ENCODE measurements around the gene KRT8.
"Not testable (repeated sequence)": the region's sequence is repeated elsewhere in the genome, so short reads cannot be mapped to it uniquely, and the experiment has no call there.

KRT8 gene

GRCh38 chr12:52877242-52877641, 27.6 kb downstream of the KRT8 start:
- in situ Hi-C loops (cut with MboI; ENCODE audit: low sequenced_read_pairs) = loop anchor here (5.0 to 25.0 kb wide), 2 partner anchors 495 to 740 kb away; no protein-coding TSS in a partner anchor

DNA sequence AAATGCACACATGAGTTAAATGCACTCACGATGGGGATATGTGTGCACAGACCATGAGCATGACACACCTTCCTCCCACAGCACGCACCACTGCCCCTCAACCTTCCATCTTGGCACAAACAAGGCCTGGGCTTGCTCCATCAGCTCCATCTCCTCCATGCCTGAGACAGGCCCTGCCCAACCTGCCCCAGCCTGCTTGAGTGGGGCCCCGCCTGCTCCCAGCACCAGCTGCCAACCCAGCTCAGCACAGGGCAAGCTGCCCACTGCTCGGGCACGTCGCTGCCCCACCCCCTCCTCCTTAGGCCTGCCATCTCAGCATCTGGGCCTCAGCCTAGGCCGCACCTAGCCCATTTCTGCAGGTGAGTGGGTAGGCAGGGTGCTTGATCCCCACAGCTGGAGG, 28.5 kb downstream of the KRT8 start:
- in situ Hi-C loops (cut with MboI; ENCODE audit: low sequenced_read_pairs) = loop anchor here (5.0 to 25.0 kb wide), 2 partner anchors 494 to 739 kb away; no protein-coding TSS in a partner anchor

GRCh38 chr12:52874573-52875435, 30.1 kb downstream of the KRT8 start:
- in situ Hi-C loops (cut with MboI; ENCODE audit: low sequenced_read_pairs) = loop anchor here (5.0 to 25.0 kb wide), 2 partner anchors 493 to 738 kb away; no protein-coding TSS in a partner anchor

GRCh38 chr12:52873832-52874572, 30.9 kb downstream of the KRT8 start:
- in situ Hi-C loops (cut with MboI; ENCODE audit: low sequenced_read_pairs) = no loop called here

DNA sequence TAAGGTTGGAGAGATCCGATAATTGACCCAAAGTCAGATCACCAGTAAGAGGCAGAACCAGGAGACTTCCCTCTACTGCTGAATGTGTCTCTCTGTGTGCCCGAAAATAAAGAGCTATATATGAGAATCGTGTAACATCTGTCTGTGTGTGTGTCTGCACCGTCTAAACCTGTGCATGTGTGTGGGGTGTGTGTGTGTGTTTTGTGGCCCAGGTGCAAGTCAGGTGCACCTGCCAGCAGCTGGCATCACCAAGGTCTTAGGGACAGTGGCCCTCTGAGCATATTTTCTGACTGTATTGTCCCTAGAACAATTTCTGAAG, 31.4 kb downstream of the KRT8 start:
- in situ Hi-C loops (cut with MboI; ENCODE audit: low sequenced_read_pairs) = no loop called here

DNA sequence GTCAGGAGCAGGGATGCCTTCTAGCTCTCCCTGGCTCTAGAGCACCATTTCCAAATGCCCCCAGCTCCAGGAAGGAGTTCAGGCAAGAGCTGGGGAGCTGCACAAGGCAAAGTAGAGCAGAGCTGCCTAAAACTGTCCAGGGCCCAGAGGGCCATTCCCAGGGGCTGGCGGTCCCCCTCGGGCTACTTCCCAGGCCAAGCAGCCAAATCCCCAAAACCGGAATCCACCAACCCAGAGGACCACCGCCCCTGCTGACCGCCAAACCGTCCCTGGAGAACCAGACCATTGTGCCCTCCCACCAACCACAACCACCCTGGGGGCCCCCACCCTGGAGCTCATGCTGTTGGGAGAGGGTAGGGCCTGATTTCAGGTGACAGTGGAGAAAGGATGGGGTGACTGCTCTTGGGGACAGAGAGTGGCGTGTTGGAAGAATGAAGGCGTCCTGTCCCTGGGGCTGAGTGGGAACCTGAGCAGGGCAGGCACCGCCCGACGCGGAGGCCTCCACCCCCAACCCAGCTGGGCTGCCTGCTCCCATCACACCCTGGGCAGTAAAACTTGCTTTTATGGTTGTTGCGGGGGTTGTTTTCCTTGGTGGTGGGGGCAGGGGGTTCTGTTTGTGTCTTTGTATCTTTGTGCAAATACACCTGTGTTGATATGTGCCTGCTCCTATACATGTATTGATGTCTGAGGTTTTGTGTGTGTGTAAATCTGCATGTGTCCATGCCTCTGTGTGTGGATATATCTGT, 32.1 kb downstream of the KRT8 start:
- in situ Hi-C loops (cut with MboI; ENCODE audit: low sequenced_read_pairs) = no loop called here

GRCh38 chr12:52871291-52872039, 33.4 kb downstream of the KRT8 start:
- in situ Hi-C loops (cut with MboI; ENCODE audit: low sequenced_read_pairs) = no loop called here

GRCh38 chr12:52870361-52871290, 34.2 kb downstream of the KRT8 start:
- in situ Hi-C loops (cut with MboI; ENCODE audit: low sequenced_read_pairs) = no loop called here

- in situ Hi-C loops (cut with MboI; ENCODE audit: low sequenced_read_pairs) = loop anchor here (5.0 to 10.0 kb wide), 2 partner anchors 73 to 285 kb away; partner anchors contain the start of gene KRT3
Measured at GRCh38 chr12:52867642-52868041, 37.2 kb downstream of the KRT8 start.

DNA sequence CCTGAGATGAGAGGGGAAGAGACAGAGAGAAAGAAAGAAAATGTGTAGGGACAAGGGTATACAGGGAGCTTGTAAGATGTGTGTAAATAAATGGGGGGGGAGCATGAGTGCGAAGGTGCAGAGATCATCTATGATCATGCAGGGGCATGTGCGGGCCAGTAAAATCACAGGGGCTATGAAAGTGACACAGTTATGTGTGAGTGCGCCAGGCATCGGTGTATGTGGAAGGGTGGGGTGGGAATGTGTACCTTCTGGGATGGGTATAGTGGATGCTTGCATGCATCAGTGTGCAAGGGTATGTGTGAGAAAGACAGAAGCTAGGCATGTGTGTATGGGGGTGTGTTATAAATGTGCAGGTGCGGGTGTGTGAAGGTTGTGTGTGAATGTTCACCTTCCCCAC, 37.7 kb downstream of the KRT8 start:
- in situ Hi-C loops (cut with MboI; ENCODE audit: low sequenced_read_pairs) = loop anchor here (5.0 to 10.0 kb wide), 2 partner anchors 72 to 285 kb away; partner anchors contain the start of gene KRT3

DNA sequence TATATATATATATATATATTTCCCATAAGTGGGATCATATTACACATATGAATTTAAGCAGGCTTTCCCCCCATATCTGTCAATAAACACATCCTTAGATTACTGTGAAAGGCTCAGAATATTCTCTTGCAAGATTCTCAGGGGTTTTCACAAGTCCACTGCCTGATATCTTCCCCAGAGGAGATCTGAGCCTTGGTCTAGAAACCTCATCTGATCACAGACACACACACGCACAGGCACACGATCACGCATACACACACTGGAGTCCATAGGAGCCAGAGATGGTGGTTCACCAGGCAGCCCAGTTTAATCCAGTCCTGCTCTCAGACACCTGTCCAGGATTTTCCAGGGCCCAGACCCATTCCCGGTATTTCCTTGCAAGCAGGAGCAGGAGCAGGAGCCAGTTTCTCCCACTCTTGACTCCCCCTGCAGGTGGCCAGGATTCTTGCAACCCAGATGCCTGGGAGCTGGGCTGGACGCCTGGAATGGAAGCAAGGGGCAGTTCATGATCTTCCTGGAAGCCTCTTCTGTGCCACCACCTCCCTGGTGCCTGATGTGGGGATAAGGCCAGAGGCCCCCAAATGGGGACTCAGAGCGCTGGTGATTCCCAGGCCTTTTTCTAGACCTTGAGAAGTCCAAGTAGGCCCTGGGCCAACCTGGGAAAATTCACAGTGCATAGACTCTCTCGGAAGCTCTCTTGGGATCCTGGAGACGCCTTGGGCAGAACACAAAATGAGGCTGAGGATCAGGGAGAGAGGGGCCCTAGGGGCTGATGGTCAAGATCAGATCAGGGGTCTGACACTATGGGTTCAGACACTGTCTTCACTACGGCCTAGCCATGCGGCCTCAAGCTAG, 39.6 kb downstream of the KRT8 start:
- in situ Hi-C loops (cut with MboI; ENCODE audit: low sequenced_read_pairs) = loop anchor here (5.0 to 10.0 kb wide), 2 partner anchors 71 to 283 kb away; partner anchors contain the start of gene KRT3

DNA sequence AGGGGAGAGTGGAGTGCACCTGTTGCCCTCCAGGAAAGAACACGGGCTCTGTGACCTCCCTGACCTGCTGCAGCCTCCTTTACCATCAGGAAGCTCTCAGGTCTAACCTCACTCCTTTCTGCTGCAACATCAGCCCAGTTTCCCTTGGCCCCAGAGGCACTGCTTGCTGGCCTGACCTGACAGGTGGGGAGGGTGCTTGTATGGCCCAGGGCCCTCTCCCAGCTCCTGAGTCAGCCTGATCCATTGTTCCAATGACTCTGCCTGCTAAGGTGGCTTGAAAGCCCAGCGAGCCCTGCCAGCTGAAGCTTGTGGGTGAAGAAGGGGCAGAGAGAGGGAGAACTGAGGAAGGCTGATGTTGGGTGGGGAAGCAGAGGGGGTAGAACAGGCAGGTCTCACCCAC, 42.9 kb downstream of the KRT8 start:
- in situ Hi-C loops (cut with MboI; ENCODE audit: low sequenced_read_pairs) = loop anchor here (10.0 kb wide), 1 partner anchor 67 kb away; the partner anchor contains the start of gene KRT3

DNA sequence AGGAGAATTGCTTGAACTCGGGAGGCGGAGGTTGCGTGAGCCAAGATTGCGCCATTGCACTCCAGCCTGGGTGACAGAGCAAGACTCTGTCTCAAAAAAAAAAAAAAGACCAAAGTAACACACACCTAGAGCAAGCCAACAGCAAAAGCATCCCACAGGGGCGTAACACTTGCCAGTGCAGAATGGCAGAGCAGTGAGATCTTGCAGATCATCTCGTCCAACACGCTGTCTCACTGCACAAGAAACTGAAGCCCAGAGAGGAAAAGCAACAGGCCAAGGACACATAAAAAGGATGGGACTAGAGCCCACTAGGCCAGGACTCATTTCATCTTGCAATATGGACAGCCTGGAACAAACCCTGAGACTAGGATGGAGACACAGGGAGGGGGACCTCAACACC, 43.4 kb downstream of the KRT8 start:
- in situ Hi-C loops (cut with MboI; ENCODE audit: low sequenced_read_pairs) = loop anchor here (10.0 kb wide), 1 partner anchor 67 kb away; the partner anchor contains the start of gene KRT3

GRCh38 chr12:52860102-52860823, 44.6 kb downstream of the KRT8 start:
- in situ Hi-C loops (cut with MboI; ENCODE audit: low sequenced_read_pairs) = loop anchor here (10.0 kb wide), 1 partner anchor 65 kb away; the partner anchor contains the start of gene KRT3

- in situ Hi-C loops (cut with MboI; ENCODE audit: low sequenced_read_pairs) = no loop called here
Measured at GRCh38 chr12:52857500-52857899, 47.4 kb downstream of the KRT8 start.

GRCh38 chr12:52856787-52857186, 48.1 kb downstream of the KRT8 start:
- in situ Hi-C loops (cut with MboI; ENCODE audit: low sequenced_read_pairs) = no loop called here

- in situ Hi-C loops (cut with MboI; ENCODE audit: low sequenced_read_pairs) = not testable (repeated sequence)
Measured at GRCh38 chr12:52856077-52856476, 48.8 kb downstream of the KRT8 start.
